ENCODE data around the gene HLA-DPB1.
A peak's percentile ranks its signal among the peaks of the same experiment; 100 is the strongest.
"Not testable (repeated sequence)": the region's sequence is repeated elsewhere in the genome, so short reads cannot be mapped to it uniquely, and the experiment has no call there.

Gene HLA-DPB1

DNA sequence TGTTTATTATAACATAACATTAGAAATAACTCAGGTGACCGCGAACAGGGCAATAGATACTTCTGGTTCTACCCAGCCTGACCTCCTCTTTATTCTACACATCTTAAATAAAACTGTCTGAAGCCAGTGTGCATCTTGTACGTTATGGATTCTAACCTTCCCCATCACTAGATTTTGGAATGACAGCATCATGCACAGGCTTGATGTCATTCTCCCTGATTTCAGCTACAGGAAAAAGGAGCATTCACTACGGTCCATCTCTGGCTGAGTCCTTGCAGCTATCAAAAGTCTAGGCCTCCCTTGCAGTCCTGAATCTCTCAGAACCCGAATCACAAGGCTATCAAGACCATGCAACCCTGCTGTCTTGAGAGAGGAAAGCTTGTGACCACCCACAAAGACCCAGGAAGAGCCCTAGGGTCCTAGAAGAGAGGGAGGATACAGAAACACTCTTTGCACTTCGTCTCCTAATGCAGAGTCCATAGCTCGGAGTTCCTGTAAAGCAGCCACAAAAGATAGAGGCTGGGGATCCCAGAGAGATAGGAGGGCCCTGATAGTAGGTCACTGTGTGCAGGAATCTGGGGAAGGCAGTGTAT lies 3.2 kb upstream of the HLA-DPB1 start:
- no peak for DNase-seq

DNA sequence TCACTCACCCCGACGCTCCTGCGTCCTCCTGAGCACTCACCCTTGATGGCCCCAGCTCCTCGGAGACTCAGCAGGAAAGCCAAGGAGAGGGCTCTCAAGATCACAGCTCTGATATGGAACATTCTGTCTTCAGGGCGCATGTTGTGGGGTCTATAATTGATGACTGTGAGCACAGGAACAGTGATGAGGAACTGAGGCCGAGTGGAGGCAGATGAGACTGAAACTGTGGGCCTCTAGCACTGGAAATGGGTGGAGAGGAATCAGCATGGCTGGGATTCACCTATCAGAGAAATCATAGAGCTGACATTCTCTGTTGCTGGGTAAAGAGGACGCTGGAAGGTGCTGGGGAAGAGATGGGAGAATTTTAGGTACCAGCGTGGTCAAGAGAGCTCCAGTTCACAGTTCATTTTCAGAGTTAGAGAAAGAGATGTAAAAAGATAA lies 2.3 kb upstream of the HLA-DPB1 start, which contains the start of gene HLA-DPA1:
Gene HLA-DPA1 (minus strand): TSS at position 219 of the 441 bp plus-strand sequence.
- peak; percentile 73 to 79 for DNase-seq

DNA sequence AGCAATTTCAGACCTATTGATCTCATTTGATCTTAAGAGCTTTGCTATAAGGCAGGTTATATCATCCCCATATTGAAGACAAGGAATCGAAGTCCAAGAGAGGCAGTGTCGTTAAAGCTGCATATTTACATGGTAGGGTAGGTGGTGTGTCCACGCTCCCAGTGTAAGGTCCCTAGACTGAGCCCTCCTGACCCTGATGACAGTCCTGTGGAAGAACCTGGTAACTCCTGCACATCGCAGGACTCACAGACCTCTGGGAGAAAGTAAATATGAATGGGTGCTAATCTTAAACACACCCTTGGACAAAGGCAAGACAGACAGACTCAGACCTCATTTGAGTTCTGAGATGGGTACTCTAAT lies 602 bp upstream of the HLA-DPB1 start:
- no peak for DNase-seq

DNA sequence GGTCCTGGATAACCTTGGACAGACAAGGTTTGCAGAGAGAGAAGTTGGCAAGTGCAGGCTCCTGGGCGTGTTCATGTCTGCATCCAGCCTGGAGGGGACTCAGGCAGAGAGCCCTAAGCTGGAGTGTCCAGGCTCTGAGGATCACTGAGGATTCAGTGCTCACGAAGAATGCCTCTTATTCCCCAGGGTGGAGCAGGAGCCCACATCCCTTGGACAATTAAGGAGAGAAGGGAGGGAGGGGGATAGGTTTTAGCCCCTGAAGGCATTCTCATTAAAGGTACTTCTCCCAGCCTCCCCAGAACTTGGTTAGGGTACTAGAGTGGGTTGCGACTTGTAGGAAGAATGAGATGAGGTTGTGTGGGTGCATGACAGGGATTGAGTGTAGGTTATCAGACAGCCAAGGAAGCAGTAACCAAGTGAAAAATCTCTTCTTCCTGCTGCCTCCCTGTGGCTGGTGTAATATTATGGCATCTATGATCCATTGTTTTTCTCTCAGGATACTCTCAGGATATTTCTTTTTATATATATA lies 680 bp downstream of the HLA-DPB1 start:
- no peak for DNase-seq

DNA sequence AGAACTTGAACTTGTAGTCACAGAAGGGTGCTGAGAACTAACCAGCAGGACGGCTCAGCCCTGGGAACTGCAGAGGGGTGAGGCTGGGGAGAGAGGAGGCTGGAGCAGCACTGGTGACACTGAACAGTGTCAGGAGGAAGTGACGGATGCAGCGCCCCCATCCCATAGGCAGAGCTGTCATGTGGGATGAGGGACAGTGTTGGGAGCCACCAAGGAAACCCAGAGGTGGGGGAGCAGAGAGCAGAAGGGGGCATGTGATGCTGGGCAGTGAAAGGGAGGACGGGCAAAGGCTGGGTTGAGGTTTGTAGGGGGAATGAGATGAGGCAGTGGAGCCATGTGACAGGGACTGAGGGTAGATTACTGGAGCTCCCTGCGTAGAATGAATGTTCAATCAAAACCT lies 2.1 kb downstream of the HLA-DPB1 start:
- DNase-seq: no peak

DNA sequence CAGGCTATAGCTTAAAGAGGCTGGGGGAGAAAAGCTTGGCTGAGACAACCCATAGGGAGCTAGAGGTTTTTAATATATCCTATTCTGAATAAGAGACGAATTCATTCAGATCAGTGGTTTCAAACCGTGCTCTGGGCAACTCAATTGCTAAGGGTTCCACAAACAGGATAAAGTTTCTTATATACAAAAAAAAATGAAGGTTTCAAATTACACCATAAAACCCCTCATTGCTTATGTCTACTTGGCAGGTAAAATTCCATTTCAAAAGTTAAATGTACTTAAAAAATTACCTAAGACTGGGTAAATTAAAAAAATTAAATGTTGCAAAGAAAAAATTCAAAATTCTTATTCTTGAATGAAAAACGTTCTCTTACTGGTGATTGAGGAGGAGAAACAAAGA lies 2.7 kb downstream of the HLA-DPB1 start:
- no peak for DNase-seq

DNA sequence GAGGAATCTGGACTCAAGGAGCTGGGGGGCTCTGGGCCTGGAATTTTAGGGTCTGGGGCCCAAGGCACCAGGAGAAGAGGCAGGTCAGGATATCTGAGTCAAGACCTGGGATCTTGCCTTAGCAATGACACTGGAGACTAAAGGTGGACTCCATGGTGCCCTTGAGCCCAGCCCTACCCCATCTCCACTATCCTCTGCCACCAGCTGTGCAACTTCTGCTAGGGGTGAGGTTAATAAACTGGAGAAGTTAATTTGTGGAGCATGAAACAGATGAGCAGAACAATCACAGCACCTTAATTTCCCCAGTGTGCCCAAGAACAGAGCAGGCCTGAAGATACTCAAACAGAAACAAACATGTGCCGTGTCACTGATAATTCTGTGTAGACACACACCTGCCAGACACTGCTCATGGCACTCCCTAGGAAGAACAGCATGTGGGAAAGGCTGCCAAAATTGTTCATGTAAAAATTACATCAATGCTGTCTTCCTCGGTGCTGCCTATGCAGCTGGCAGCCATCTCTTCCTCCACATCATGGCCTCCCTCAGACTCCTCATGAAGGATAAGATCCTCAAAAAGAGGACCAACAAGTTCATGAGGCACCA lies 3.2 kb downstream of the HLA-DPB1 start:
- no peak for DNase-seq

DNA sequence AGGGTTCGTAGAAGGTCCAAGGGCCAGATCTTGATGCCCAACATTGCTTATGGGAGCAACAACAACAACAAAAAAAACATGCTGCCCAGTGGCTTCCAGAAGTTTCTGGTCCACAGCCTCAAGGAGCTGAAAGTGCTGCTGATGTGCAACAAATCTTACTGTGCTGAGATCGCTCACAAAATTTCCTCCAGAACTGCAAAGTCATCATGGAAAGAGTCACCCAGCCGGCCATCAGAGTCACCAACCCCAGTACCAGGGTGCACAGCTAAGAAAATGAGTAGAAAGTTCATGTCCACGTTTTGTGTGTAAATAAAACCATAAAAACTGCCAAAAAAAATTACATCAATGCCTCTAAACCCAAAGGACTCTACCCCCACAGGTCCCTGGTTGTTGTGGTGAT lies 3.8 kb downstream of the HLA-DPB1 start:
- DNase-seq: no peak

DNA sequence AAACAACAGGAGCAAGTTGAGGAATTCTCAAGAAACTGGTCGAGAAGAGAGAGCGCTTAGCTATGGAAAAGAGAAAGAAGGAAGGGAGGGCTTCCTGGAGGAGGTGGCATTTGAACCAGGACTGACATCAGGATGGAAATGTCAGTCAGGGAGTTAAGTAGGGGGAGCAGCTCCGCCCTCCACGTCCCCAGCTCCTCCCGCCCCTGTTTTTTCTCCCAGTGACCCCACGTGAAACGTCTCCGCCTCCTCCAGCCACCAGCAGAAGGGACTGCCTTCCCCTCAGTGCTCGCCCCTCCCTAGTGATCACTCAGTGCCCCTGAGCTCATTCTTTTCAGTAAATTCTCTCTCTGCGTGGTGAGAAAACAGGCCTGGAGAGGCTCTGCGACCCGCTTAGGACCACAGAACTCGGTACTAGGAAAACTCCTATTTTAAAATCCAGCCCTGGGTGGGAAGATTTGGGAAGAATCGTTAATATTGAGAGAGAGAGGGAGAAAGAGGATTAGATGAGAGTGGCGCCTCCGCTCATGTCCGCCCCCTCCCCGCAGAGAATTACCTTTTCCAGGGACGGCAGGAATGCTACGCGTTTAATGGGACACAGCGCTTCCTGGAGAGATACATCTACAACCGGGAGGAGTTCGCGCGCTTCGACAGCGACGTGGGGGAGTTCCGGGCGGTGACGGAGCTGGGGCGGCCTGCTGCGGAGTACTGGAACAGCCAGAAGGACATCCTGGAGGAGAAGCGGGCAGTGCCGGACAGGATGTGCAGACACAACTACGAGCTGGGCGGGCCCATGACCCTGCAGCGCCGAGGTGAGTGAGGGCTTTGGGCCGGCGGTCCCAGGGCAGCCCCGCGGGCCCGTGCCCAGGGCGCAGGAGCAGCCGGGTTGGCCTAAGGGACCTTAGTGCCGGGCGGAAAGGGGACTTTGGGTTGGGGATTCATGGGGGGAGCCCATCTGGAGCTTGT lies 4.6 kb downstream of the HLA-DPB1 start:
- no peak for DNase-seq

DNA sequence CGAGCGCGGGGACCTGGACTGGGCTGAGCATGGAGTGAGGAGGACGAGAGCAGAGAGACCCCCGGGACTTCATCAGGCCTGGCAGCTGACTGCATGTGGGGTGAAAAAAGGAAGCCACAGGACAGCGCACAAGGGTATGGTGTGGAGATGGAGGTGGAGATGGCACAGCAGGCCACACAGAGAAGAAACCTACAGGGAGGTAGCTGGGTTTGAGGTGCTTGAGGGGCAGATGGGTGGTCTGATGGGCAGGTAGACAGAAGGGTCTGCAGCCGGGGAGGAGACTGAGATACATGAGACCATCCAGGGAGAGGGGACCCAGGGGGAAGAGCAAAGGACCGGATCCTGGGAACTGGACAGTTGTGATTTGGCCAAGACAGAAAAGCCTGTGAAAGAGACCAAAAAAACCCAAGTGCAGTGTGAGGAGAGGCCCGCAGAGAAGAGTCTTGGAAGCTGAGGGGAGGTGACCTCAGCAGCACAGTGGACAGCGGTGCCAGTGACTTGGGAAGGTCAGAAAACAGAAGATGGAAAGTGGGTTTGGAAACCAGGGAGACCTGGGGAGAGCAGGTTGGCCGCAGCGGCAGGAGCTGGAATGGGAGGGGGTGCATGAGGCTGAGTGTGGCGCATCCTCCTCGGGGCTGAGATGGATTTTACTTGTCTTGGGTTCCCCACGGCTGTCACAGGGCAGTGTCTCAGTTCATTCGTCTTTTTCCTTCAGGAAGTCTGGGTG lies 5.5 kb downstream of the HLA-DPB1 start:
- no peak for DNase-seq

DNA sequence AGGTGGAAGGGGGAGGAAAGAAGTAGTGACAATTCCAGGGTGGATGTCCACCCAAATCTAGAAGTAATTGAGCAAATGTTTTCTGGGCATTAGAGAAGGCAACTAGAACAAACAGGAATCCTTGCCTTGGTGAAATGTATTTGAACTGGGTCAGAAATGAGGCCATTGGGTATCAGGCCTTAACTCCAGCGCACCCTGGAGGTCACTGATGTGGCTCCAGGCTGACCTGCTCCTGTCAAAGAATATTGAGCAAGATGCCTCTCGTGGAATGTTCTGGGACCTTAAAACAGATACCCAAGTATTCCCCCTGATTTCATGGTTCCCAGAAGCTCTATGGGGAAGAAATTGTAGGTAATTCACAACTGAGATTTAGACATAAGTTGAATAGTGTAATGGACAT lies 6.9 kb downstream of the HLA-DPB1 start:
- DNase-seq: no peak

DNA sequence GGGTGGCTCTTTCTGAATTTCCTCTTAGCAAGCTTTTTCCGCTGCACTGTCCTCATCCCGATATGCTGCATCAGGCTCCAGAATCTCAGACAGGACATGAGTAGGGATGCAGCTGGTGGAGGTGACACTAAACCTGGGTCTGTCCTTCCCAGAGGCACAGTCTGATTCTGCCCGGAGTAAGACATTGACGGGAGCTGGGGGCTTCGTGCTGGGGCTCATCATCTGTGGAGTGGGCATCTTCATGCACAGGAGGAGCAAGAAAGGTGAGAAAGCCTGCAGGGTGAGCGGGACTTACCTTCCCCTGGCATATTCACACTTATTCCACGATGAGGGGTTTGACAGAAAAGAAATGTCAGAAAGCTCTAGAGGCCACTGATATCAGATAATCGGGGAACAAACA lies 9.8 kb downstream of the HLA-DPB1 start:
- no peak for DNase-seq

DNA sequence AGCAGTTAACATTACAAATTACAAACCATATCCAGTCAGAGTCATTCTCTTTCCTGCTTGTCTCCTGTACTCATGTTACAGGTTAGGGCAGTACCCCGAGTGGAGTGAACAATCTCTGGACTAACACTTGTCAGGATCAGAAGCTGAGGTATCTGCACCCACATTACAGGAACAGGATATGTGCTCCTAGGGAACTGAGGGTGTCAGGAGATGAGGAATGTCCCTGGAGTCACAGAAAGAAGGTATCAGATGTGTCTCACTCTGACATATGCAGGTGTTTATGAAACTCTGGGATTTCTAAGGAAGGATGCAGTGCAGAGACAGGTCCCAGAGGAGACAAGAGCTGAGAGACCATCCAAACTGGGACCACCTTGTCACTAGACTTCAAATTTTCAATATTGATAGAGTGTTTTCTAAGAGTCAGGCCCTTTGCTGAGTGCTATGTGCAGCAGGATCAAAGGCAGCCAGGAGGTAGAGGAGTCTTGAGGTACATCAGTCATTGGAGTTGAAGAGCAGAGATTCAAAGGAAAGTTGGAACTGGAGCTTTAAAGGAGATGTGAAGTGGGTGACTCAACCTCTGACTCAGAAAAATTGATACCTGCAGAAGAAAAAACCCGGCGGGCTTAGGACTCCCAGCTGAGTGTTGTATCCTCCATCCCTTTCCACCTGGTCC lies 12.6 kb downstream of the HLA-DPB1 start:
- no peak for DNase-seq

DNA sequence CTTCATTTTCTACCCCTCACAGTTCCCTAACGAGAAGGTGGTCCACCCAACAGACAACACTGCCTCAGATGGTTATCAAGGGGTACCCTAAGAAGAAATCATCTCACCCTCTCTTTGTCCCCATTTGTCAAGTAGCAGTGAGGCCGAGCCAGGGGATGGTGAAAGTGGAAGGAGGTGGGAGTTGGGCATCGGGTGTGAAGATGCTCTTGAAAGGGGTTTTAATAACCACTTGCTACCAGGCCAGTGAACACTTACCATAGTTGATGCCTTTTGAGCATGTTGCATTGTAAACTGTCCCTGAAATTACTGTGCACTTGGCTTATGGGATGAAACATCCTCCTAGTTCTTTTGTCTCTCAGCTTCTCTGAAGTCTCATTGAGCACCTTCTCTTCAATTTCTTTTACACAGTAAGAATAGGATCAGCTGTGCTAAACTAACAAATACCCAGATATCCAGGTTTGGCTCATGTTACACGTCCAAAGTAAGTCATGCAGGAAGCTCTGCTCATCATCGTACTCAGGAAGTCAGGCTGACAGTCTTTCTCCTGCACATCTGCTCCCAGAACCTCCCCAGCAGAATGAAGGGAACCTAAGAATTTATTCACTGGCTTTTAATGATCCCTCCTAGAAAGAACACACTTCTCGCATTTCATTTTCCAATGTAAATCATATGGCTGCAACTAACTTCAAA lies 13.3 kb downstream of the HLA-DPB1 start:
- no peak for DNase-seq

DNA sequence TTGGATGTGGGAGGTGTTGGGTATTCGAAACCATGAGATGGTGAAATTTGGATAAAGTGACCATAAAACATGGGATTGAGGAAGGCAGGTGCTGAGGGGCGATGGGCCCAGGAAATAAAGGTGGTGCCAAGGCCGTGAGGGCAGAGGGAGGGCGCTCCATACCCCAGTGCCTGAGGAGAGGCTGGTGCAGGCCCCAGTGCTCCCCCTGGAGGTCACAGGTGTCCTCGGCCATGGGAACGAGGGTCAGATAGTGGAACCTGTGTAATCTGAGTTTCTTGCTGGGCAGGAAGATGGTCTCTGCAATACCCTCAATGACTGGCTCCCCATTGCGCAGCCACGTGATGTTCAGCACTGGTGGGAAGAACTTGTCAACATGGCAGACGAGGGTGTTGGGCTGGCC lies 16.2 kb downstream of the HLA-DPB1 start:
- peak; percentile 57 to 59 for DNase-seq

DNA sequence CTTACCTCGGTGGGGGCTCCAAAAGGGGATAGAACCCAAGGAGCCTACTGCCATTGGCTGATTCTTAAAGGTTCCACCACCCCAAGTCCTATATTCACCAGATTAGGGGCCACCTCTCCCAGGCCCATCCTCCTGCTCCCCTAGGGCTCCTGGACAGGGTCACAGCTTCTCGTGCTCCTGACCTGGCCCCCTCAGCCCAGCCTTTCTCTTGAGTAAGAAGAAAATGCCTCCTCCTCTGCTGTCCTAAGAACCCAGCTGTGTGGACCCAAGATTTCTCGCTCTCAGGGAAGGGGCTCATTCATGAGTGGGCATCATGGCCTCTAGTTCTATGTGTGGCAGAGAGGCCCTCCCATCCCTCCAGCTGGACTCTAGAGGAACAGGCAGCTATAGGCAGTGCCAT lies 16.6 kb downstream of the HLA-DPB1 start:
- no peak for DNase-seq

DNA sequence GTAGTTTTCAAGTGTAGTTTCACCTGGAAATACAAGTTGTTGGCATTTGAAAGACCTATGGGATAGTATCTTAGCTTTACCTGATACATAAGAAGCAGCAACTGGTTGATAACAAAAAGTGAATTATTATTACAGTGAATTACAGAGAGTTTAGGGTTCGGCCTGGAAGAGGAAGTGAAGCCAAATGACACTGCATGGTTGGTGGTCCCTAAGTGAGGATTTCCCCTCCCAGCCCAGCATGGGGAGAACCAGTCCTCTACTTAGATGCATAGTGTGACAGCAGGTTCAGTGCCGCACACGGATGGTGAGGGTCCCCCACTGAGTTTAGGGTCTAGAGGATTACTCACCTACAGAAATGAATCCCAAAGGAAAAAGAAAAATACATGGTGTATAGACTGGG lies 18.1 kb downstream of the HLA-DPB1 start:
- DNase-seq: peak in 1 of 2 donors; percentile 38

DNA sequence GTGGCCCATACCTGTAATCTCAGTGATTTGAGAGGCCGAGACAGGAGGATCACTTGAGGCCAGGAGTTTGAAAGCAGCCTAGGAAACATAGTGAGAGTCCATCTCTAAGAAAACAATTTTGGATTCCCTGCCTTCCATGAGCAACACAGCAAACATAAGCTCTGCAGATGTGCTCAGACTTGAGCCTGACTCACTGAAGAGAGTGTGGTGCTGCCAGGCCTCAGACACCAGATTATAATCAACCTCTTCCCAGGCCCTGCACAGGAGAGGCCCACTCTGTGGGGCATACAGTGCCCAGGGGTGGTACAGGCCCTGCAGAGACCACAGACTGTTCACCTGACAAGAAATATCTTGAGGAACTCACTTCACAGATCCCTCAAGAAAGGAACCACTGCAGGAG lies 19.9 kb downstream of the HLA-DPB1 start:
- no peak for DNase-seq

DNA sequence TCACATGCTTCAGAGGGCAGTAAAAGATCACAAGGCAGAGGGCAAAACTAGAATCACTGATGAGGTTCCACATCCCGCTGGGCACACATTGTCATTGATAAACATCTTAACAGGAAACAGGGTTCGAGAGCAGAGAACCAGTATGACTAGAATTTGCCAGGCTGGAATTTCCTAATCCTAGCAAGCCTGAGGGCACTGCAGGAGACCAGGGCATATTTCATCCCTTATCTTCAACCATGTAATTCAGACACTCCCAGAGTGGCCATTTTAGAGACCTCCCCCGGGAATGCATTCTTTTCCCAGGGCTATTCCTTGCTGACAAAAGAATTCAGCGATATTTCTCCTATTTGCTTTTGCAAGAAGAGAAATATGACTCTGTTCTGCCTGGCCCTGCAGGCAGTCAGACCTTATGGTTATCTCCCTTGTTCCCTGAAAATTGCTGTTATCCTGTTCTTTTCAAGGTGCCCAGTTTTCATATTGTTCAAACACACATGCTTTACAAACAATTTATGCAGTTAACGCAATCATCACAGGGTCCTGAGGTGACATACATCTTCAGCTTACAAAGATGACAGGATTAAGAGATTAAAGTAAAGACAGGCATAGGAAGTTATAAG lies 25.4 kb downstream of the HLA-DPB1 start:
- not testable (repeated sequence) for DNase-seq

DNA sequence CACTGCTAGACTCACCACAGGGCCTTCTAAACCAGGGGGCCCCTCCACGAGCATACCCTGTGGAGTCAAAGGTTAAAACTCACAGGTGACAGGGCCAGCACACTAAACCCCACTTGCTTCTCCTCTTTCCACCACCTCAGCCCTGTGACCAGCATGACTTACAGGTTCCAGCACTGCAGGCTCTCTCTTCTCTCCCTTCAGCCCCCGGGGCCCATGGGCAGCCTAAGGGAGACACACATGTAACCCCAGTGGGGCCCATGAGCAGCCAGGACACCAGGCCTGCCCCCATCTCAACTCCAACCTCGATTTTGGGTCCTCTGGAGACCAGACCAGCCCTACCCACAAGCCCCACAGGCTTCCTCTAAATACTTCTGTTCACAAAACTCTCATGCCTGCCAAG lies 28.0 kb downstream of the HLA-DPB1 start:
- no peak for DNase-seq

DNA sequence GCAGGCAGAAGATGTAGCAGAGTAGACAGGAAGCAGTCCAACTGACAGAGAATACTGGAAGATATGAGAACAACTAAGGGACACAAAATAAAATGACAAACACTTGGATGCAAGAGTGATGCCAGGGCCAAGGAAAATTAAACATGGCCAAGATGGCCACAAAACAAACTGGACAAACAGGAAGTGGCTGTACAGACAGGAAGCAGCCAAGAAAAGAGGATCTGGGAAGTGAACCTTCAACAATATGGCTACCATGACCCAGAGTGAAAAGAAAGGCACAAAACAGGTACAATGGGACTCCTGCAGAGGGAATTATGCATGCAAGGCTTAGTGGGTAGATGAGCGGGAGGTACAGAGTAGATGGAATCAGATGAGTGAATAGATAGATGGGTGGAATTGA lies 29.1 kb downstream of the HLA-DPB1 start:
- no peak for DNase-seq

Measured in CD4-positive, alpha-beta T cell treated with Interleukin-1 beta for 1 hour (primary cell).